K562 (cell line): ENCODE measurements around the gene NDUFAF2.

Experiments used
- TF ChIP-seq, protein P1 (sequence below): fragments of 450-650 bp; IDR thresholded peaks from 2 replicates; pipeline ENCODE4 v1.7.1; 2018; ENCODE audit warnings: mild to moderate bottlenecking, low read depth; ENCODE audit not compliant: partially characterized antibody
- TF ChIP-seq, protein P2 (sequence below): fragments of 250-450 bp; sonication (Bioruptor Pico); IDR thresholded peaks from 2 replicates; pipeline ENCODE4 v1.5.0; 2021

DNA sequence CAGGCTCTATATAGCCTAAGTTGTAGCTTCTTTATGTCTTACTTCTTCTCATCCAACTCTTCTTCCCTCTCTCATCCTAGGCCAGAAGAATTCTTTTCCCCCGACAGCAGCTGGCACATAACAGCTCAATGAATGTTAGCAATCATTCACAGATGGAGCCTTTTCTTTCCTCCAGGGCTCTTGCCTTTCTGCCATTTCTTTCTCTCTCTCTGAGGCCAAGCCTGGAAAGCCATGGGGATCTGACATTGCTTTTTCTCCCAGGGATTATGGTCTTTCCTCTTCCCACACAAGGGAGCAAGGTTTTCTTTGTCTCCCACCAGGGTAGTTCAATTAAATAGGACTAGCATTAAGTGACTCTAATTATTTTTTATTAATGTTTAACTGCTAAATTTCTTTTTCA lies 196.8 kb downstream of the NDUFAF2 start:
- TF ChIP-seq, protein P1, sequence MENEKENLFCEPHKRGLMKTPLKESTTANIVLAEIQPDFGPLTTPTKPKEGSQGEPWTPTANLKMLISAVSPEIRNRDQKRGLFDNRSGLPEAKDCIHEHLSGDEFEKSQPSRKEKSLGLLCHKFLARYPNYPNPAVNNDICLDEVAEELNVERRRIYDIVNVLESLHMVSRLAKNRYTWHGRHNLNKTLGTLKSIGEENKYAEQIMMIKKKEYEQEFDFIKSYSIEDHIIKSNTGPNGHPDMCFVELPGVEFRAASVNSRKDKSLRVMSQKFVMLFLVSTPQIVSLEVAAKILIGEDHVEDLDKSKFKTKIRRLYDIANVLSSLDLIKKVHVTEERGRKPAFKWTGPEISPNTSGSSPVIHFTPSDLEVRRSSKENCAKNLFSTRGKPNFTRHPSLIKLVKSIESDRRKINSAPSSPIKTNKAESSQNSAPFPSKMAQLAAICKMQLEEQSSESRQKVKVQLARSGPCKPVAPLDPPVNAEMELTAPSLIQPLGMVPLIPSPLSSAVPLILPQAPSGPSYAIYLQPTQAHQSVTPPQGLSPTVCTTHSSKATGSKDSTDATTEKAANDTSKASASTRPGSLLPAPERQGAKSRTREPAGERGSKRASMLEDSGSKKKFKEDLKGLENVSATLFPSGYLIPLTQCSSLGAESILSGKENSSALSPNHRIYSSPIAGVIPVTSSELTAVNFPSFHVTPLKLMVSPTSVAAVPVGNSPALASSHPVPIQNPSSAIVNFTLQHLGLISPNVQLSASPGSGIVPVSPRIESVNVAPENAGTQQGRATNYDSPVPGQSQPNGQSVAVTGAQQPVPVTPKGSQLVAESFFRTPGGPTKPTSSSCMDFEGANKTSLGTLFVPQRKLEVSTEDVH = no peak
- TF ChIP-seq, protein P2, sequence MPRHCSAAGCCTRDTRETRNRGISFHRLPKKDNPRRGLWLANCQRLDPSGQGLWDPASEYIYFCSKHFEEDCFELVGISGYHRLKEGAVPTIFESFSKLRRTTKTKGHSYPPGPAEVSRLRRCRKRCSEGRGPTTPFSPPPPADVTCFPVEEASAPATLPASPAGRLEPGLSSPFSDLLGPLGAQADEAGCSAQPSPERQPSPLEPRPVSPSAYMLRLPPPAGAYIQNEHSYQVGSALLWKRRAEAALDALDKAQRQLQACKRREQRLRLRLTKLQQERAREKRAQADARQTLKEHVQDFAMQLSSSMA (CRISPR knock-in tag) = no peak
